DMS53 treated with DMSO at 0.1 percent for 48 hours (cell line): ENCODE measurements around the gene KRT17.

Experiments
- DNase-seq: peaks from one replicate; lab custom pipeline; 2025; ENCODE audit not compliant: unreplicated experiment; lab: John Stamatoyannopoulos, UW

The KRT17 gene

DNA sequence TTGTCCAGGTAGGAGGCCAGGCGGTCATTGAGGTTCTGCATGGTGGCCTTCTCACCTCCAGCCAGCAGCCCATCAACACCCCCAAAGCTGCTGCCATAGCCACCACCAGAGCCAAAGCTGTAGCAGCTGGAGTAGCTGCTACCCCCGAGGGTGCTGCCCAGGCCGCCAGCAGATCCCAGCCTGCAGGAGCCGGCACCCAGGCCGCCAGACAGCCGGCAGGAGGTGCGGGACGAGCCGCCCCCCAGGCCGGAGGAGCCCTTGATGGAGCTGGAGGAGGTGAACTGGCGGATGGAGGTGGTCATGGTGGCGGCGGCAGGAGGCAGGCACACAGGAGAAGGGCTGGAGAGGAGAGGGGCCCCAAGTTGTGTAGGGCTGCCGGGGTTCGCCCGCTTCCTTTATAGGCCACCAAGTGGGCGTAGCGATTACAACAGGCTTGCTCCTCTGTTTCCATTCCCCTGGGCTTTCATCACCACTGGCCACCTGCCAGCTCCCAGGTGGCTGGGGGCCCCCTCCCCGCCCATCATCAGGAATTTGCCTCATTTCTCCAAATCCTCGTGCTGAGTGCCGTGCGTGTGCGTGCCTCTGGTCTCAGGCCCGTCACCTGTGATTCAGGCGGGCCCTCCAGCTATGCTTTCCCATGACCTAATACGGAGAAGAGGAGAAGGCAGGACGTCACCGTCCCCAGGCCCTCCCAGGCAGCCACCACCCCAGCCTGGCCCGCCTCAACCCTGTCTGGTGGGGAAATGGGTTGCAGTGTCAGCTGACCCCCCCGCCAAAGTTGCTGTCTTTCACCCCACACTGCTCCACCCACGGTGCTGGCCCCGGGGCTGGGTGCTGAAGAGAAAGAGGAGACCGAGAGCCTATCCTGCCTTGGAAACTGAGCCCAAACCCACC is at the start of gene KRT17:
KRT17 (minus strand) TSS at position 368 of the 894 bp plus-strand sequence; CDS start at position 302, 66 bp downstream.
- DNase-seq, result no peak

DNA sequence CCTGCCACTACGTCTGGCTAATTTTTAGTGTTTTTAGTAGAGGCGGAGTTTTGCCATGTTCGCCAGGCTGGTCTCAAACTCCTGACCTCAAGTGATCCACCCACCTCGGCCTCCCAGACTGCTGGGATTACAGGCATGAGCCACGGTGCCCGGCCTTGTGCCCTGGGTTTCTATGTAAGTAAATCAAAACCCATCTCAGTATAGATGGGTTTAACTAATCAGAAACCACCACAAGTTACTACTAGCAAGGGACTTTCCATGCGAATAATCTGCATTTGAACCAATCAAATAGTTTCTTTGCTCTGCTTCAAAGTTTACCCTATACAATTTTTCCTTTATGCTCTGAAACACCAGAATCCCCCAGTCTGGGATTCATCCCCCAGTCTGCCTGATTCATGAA is 47.8 kb upstream of the KRT17 start:
- no peak for DNase-seq

DNA sequence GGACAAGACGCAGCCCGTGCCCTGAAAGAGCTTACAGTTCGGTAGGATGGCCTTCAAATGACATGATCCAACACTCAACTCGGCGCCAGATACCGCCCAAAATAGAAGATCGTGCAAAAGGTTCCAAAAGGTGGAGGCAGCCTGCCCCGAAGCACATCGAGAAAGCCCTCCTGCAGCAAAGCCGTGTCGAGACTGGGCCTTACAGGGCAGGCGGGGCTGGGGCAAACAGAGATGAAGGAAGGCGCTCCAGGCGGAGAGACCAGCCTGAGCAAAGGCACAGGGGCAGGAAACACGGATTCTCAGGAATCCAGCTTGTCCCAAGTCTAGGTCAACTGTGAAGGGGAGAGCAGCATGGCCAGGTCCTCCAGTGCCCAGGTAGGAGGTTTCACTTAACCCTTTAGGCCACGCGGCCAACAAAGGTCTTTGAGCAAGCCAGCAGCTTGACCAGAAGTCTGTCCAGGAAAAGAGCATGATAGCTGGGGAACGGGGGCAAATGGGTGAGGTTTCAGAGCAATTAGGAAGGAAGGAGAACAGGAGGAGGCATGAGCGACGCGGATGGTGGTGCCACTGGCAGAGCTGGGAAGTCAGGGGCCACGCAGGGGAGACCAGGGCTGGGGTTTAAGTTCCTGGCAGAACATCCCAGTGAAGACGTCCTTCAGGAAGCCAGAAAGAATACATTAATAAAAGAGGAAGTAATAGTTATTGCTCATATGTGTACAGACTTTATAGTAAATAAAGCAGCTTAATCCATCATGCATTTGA is 43.1 kb upstream of the KRT17 start:
- no peak for DNase-seq

DNA sequence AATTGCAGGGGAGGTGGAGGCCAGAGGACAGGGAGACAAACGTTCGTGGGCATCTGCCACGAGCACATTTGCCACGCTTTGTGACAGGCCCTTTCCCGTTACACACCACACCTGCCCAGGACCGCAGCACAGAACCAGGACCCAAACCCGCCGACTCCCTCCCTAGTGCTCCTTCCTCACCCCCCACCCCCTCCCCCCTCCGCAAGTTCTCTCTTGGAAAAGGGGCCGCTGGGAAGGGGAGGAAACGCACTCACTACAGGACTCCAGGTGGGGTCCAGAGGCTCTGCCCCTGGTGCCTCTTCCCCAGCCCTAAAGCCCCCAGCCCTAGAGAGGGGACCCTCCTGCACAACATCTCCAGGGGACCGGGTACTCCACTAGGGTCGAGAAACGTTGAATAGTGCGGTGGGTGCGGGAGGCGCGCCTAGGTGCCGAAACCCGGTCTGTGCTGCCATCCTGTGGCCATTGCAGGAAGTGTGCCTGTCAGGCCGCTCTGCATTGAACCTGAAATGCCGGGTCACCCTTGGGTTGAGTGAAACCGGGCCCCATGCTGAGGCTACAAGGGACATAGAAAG is 42.4 kb upstream of the KRT17 start:
- peak; percentile 69 for DNase-seq

DNA sequence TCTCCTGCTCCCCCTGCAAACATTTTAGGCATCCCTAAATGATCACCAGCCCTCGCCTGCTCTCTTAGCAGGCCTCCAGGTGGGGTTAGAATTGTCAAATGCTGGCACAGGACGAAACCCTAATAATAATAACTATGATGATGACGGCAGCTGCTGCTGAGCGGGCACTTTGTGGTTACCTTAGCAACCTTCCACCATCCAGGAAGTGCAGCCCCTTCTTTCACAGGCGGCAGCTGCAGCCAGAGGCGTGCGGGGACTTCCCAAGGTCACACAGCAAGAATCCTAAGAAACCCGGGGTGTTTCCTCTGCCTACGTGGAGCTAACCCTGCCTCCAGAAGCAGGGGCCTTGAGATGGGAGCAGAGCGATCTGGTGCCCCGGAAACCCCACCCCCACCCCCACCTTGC is 41.9 kb upstream of the KRT17 start:
- peak; percentile 63 for DNase-seq

DNA sequence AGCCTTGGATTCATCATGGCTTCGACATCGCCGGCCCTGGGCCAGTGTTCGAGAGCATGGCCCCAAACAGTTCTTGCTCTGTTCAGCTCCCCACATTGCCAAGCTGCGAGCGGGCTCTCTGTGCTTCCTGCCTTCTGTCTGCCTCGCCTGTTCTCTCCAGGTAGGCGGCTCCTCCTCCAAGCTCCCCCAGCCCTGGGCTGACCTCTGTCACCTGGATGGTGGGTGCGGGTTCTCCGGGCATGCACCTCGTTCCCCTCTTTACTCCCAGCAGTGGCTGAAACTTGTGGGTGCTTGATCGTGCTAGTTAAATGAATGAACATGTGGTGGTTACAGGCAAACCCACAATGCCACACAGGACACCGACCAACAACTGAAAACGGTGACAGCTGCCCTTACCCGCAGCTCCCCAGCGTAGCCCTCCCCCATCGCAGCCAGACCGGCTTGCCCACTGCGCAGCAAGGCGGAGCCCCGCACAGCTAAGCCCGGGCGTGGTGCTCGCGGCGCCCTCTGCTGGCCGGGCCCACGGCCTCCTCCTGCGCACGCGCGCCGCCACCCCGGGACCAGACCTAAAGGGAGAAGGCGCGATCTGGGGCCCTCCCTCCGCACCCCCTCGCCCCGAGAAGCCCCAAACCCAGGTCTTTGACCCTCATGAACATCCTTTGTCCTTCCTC is 41.3 kb upstream of the KRT17 start:
- DNase-seq, result peak; percentile 83

DNA sequence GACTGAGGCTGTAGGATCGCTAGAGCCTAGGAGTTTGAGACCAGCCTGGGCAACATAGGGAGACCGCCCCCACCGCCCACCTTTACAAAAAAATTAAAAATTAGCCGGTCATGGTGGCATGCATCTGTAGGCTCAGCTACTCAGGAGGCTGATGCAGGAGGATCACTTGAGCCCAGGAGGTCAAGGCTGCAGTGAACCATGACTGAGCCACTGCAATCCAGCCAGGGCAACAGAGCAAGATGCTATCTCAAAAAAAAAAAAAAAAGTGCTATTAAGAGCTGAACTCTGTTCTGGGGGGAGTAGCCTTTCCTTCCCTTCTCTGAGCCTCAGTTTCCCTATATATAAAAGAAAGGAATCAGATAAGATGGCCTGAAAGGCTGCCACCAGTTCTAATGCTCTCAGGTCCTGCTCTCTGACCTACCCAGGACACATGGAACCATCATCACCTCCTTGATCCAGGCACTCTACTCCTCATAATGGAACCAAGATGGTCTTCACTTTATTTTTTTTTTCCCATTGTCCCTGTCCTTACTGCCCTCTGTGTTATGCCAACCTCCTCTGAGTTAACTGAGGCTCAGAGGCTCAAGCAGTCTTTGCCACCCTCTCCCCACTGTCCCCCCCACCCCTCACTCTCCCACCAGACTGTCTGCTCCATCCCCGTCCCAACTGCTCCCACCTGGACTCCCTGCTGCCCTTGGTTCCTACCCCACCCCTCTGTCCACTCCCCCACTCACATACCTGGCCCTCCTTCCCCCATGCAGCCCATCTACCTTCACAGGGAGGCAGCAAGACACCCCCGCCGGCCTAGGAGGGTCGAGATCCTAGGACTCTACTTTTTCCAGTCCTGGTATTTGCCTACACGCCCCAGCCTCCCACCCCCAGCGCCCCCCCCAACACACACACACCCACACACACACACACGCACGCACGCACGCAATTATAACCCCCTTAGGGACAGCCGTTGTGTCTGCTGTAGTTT is 40.5 kb upstream of the KRT17 start:
- DNase-seq, result no peak

DNA sequence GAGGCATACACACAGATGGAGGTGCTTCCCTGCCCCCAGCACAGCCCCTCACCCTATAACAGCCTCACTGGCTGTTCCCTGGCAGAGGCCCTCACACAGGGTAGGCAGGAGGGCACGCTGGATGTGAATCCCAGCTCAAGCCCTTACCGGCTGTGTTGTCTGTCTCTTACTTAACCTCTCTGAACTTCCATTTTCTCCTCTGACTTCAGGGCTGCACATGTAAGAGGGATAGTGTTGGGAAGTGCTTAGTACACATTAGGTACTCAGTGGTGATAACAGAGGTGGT is 39.7 kb upstream of the KRT17 start:
- DNase-seq, result no peak

DNA sequence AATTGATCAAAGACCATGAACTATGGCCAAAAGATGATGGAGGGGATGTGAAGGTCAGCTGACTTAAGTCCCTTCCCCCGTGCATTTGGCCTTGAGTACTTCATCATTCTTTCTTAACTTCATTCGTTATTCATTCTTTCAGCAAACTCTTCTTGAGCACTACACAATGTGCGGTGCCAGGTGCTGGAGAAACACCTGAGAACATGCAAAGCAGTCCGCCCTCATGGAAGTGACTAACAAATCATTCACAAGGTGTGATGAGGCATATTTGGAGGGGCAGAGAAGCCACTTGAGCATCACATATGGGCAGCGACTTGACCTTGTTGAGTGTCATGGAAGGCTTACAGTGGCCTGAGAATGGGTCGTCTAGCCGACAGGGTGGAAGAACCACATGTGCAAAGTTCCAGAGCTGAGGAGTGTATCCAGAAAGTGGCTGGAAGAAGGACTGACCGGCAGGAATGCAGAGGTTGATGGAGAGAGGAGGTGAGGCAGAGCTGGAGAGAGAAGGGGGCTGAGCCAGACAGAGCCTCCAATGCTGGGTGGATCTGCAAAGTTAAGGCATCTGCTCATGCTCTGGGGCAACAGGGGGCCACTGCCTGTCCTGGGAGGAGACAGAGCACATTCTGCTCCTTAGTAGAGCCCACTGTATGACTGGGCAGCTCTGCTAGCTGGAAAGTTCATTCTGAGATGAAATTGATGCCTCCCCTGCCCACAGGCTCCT is 39.2 kb upstream of the KRT17 start:
- no peak for DNase-seq

DNA sequence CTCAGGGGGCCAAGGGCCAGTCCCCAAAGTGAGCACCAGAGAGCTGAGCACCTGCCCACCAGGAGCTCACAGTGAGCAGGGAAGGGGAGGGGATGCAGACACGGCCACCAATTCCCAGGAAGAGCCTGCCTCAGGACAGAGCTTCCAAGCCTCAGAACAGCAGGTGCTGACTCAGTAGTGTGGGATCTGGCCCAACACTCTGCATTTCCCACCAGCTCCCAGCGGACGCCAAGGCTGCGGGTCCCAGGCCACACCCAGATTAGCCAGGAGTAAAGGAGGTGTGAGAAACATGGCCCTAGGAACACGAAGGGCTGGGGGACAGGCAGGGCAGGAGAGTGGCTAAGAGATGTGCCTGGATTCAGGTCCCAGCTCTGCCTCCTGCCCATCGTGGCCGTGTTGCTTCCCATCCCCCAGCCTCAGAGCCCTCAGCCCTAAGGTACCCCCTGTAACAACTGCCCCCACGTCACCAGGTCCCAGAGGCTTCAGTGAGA is 35.9 kb upstream of the KRT17 start:
- no peak for DNase-seq

DNA sequence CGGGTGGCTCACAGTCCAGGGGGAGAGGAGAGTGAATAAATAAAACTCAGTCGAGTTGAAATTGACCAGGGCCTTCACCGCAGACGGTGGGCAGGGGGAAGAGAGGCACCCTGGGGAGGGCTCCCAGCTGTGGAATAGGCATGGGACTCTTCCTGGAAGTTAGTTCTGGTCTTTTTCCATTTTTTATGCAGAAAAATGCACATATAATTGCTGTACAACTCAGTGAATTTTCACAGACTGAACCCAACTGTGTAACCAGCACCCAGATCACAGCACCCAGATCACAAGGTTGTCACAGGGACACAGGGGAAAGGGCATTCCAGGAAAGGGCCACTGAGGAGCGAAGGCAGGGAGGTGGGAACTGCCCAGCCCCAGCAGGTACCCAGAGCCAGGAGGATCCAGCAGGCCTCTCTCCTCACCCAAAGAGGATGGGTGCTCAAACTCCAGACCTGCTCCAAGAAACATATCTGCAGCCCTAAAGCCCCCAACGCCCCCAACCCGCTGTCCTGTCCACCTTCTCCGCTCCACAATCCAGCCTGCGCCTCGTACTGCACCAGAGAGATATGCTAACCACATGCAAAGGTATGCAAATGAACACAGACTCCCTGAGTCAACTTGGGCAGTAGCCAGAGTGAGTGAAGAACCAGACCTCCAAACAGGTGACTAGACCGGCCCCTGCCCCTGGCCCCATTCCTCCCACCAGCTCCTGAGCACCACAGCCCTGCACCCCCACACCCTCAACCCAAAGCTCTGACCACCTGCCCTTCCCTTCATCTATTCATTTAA is 35.2 kb upstream of the KRT17 start:
- no peak for DNase-seq

DNA sequence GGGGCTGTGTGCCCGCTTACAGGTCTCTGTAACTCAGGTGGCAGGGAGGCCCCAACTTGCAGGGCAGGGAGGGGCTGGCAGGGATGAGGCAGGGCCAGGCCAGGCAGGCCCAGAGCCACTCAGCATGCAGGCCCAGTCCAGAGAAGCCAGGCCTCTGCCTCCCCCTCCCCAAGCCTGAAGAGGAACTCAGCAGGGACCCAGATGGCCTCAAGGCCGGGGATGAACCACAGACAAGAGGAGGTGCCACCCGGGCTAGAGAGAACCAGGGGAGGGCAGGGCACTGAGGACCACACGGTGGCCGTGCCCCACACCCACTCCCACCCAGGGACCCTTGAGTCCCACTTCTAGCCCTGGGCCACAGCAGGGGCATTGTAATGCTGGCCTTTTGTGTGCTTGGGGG is 34.5 kb upstream of the KRT17 start:
- DNase-seq, result no peak

DNA sequence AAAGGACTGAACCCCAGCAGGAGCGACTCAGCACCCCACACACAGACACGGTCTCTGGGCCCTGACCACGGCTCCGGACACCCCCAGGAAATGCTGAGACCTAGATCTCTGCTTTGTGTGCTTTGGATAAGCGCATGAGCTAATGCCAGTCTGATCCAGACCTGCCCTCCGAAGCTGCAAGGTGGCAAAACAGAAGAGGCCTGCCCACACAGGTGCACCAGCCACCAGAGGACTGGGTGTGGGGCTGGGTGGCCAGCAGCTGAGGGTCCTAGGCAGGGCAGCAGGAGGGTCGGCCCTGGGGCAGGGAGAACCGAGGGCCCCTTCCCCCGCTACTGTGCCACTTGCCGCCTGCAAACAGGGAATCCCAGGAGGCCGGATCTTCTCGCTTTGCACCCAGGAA is 33.6 kb upstream of the KRT17 start:
- no peak for DNase-seq

DNA sequence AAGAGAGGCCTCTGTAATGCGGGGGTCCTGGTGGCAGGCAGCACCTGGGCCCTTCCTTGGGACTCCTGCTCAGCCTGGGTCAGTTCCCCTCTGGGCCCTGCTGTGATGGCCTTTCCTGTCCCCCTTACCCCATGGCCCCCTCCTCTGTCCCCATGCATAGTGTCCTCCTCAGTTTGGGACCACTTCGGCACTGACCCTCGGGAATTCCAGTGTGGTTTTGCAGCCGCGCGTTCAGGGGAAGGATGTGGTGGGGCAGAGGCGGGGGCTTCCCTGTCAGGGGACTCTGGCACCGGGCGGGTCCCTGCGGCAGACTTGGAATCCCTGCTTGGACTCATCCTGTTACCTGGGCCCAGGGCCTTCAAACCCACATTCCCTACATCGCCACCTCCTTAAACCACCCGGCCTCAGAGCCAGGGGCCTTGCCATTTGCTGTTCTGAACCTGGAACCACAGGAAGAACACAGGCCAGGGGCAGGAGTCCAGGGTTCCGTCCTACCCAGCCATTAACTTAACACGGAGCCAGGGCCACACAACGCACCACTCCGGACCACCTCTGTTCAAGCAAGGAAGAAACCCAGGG is 32.9 kb upstream of the KRT17 start:
- DNase-seq, result no peak

DNA sequence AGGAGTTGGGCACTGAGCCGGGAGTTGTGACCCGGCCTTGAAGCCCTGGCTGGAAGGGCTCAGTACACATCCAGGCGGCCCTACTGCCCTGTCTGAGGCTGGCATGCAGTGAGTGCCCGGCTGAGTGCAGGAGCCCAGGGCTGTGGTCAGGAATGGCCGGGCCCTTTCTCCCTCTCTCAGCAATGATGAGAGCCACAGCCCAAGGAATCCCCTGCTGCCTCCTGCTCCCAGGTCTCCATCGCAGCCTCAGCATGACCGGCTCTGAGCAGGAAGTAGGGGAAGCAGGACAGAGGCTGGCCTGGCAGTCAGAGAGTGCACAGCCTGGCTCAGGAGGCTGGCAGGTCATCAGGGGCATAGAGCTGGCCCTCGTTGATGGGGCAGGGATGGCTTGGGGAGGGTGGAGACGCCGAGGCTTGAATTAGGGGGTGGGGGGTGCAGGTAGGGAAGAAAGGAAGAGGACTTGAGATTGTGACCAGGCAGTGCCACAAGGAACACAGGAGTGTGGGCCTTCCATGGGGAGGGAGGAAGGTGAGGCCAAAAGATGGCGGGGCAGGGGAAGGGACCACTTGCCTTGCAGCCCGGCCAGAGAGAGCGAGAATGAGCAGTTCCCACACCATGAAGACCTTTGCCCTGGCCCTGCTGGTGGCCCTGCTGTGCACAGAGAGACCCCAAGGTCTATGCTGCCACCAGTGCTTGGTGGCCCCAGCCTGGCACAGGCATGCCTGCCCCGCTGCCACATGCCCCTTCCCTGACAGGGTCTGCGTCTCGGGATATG is 32.1 kb upstream of the KRT17 start:
- DNase-seq, result no peak

DNA sequence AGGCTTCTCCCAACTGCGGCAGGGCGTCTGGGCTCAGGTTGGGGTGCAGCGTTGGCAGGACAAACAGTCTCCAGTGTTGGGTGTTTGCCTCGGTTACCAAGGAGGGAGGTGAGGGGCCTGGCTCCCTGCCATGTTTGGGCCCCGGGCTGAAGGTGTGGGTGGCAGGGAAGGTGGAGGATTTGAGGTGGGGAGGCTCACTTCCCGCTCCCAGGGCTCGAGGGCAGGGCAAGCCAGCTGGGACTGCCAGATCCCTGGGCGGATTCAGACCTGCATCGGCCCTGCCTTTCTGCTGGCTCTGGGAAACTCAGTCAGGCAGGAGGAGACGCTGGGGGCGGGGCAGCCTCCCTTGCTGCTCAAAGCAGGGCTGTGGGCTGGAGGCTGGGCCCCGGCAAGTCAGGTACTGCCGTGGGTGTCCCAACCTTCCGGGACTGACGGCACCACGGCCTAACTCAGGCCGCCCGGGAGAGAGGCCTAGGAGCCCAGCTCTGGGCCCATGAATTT is 31.3 kb upstream of the KRT17 start:
- no peak for DNase-seq
